ENCODE data around the gene PLEKHH1.

DNA sequence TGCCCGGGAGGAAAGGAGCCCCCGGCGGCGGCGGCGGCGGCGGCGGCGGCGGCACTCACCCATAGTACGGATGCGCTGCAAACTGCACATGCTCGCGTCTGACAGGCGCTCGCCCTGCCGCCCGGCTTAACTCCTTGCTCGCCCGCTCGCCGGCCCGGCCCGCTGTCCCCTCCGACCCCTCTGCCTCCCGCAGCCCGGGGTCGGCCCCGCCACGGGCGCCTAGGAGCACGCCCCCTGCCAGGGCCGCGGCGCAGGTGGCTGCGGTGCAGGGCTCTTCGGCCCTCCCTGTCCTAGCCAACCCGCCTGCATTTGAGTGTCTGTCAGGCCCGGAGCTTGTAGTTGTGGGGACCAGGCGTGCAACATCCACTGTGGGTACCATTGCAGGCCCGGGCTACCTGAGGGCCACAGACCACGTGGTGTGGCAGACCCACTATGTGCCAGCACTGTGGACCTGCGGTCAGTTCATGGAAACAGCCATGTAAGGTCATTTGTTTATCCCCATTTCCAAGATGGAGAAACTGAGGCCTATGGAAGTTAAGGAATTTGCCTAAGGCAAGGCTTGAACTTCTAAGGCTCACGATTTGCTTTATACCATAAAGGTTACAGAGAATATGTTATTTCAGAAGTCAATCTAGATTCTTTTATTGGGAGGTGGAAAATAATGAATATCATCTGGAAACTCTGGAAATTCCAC lies 17.6 kb upstream of the PLEKHH1 start:
- TF ChIP-seq EP300 (IDR thresholded peaks at IDR 0.05): no peak
- TF ChIP-seq, protein P1, sequence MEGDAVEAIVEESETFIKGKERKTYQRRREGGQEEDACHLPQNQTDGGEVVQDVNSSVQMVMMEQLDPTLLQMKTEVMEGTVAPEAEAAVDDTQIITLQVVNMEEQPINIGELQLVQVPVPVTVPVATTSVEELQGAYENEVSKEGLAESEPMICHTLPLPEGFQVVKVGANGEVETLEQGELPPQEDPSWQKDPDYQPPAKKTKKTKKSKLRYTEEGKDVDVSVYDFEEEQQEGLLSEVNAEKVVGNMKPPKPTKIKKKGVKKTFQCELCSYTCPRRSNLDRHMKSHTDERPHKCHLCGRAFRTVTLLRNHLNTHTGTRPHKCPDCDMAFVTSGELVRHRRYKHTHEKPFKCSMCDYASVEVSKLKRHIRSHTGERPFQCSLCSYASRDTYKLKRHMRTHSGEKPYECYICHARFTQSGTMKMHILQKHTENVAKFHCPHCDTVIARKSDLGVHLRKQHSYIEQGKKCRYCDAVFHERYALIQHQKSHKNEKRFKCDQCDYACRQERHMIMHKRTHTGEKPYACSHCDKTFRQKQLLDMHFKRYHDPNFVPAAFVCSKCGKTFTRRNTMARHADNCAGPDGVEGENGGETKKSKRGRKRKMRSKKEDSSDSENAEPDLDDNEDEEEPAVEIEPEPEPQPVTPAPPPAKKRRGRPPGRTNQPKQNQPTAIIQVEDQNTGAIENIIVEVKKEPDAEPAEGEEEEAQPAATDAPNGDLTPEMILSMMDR (IDR thresholded peaks at IDR 0.05): no peak
- TF ChIP-seq POLR2A (IDR thresholded peaks at IDR 0.05): no peak
